HG02798 (cell line): ENCODE results near the gene IGSF9B.

ENCODE experiments used
- ATAC-seq: cut with Tn5 transposase; IDR thresholded peaks from one replicate; pipeline ENCODE4 v1.9.1; 2021; ENCODE audit warnings: mild to moderate bottlenecking; ENCODE audit not compliant: unreplicated experiment, poor library complexity

Gene IGSF9B

DNA sequence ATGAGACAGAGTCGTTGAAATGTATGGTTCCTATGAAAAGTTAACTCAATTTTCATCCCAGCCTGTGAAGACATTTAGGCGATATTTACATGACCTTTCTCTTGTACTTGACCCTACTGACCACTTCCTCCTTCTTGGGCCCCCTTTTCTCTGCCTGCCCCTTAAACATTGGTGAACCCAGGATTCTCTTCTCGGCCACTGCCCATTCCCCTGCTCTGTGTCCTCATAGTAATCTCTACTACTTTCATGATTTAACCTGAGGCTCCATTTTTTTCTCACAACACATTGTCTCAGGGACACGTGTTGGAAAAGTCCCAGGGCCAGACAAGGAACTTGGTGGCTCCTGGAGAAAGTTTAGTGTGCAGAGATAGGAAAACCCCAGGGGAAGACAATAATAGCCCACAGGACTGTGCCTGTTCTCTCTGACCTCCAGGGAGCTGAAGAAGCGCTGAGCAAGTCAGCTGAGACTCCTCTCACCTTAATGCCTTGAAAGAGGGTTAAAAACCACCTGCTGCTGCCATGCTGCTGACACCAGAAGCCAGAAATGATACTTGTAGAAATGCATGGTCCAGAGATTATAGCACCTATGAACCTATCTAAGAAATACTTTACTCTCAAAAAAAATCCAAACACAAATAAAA, 69.0 kb downstream of the IGSF9B start:
- ATAC-seq: no peak

DNA sequence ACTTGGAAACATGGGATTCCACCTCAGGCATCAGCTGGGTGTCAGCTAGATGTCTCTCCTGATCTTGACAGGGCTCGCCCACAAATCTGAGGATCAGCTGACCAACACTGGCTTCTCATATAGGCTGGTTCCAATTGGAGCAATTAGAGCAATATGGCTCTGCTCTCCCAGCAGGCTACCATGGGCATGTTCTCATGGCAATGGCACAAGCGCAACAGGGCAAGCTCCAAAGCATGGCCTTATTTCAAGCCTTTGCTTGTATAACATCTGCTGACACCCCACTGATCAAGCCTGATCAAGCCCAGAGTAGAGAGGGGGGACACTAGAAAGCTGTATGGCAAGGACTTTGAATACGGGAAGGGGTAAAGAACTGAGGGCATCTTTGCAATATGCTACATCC, 70.7 kb downstream of the IGSF9B start:
- ATAC-seq: no peak

DNA sequence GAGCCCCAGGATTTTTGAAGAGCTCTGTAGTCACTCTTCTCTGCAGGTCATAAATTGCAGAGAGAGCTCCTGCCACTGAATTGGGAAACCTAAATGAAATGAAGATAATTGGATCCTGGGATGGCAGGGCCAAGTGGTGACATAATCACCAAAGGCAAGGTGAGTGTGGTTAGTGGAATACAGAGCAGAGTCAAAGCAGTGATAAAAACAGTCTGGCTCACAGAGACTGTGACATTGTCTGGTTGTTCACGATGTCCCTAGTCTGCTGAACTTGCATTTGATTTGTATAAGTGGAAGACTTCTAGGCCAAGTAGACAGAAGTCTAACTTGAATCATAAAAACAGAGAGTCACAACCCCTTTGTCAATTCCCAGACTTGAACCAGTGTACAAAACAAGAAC, 84.6 kb downstream of the IGSF9B start:
- ATAC-seq: no peak

DNA sequence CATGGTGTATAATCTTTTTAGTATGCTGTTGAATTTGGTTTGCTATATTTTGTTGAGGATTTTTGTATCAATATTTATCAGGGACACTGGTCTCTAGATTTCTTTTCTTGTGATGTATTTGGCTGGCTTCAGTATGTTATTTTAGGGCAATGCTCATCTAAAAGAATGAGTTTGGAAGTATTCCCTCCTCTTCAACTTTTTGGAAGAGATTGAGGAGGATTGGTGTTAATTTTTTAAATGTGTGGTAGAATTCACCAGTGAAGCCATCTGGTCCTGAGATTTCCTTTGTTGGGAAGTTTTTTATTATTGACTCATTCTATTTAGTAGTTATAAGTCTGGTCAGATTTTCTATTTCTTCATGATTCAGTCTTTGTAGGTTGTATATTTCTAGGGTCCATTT, 89.3 kb downstream of the IGSF9B start:
- ATAC-seq: no peak

DNA sequence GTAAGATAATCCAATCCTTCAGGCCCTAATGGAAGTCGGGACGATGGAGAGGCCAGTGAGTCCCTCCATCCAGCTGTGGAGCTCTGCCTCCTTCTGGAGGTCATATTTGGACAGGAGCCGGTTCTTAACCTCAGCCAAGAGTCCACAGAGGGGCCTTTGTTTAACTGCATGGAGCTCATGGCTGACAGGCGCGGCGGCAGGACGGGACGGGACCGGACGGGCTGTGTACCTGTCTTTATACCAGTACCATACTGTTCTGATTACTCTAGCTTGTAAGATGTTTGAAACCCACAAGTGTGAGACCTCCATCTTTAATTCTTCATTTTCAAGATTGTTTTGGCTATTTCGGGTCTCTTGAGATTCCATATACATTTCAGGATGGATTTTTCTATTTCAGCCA, 91.3 kb downstream of the IGSF9B start:
- ATAC-seq: no peak

DNA sequence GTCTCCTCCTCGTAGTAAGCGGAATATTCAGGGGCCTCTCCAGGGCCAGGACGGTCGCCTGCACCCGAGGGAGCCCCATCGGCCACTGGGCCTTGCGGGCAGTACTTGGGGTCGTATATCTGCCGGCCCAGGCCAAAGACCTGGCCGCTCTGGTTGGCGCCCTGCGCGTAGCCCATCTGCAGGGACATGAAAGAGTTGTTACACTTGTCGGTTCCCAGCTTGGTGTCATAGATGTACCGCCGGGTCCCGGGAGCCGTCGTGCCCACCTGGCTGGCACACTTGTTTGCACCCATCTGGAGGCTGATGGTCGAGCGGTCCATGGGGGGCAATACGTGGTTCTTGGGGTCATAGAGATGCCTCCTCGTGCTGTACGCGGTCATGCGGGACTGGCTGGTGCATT, 92.0 kb downstream of the IGSF9B start:
- ATAC-seq: no peak

DNA sequence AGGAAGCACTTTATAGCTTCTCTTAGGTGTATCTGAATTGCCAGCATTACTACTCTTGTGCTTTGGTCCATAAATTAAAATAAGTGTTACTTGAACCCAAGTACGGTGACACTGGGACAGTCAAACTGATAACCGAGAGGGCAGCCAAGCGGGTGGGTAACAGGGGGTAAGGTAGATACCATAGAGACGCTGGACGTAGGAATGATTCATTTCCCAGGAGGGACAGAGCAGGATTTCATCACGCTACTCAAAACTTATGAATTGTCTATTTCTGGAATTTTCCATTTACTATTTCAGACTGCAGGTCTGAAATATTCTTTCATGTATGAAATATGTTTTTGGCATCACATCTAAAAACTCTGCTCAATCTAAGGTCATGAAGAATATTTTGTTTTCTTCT, 96.6 kb downstream of the IGSF9B start:
- ATAC-seq: no peak
